Fibroblast of skin of left biceps (primary cell): ENCODE data around the gene CHL1.

Source experiments
- DNase-seq, 2 experiments: peaks; one replicate each; pipeline ENCODE4 v3.0.0-alpha.2; 2013; ENCODE audit warnings: low read depth in 2 of 2

The CHL1 gene

DNA sequence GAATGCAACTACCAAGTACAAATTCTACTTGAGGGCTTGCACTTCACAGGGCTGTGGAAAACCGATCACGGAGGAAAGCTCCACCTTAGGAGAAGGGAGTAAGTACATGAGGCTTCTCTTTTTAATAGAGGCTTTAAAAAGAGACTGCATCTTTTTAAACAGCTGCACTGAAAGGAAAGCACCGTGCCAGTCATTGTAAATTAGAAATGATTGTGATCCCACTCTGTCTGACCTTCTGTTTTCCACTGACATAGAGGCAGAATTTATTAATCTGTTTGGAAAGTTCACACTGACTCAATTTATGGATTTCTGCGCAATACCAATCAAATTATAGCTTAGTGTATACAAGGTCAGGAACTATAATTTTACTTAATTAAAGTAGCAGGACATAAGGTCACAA lies 198.2 kb downstream of the CHL1 start:
- DNase-seq, result no peak

DNA sequence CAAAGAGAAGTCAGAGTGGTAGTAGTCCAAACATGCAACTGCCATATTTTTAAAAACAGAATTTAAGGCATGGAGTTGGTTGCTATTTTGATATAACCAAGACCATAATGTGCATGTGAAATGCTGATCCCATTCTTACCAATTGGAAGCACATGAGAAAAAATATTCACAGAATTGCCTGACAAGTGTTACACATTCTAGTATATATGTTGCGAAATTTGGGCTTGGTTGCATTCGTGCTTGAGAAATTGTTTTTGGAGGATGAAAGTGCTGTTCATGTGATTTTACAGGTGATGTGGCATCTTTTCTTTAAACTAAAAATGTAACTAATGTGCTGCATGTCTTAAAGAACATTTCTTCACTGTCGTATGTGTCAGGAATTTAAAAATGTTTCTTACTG lies 199.7 kb downstream of the CHL1 start:
- DNase-seq, result no peak

DNA sequence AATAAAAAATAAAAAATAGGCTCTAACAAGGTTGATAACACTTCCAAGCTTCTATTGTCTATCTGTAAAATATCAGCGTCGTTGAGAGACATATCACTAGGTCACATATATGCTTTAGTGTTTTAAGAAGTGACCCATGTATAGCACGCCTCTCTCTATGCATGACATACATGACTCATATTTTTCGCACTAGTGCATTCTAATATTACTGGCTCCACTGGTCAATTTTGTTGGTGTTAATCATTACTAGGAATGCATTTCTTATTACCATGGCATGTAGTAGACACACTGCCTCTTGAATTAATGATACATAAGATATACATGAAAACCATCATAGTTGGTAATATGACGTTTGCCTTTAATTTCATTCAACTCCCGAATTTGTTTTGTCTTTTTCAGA lies 203.1 kb downstream of the CHL1 start:
- no peak for DNase-seq

DNA sequence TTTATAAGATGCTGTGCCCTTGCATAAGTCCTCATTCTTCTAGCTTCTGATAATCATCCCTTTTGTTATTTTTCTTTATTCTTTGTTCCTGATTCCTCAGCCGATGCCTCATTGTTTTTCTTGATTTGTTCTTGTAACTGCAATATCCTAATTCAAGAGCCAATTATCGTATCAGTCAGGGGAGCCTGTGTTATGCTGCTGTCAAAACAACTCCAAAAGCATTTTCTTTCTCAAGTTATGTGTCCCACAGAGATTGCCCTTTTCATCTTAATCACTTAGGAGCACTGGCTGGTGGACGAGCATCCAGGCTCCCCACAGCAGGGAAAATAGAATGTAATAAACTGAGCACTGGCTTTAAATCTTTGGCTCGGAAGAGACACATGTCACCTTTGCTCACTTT lies 207.3 kb downstream of the CHL1 start:
- DNase-seq, result no peak

DNA sequence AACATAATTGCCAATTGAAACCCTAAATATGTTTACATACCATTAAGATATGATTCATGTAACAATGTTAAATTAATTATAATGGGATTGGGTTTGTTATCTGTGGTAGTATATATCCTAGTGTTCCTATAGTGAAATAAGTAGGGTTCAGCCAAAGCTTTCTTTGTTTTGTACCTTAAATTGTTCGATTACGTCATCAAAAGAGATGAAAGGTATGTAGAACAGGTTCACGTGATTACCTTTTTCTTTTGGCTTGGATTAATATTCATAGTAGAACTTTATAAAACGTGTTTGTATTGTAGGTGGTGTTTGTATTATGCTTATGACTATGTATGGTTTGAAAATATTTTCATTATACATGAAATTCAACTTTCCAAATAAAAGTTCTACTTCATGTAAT lies 212.4 kb downstream of the CHL1 start:
- DNase-seq, result no peak

DNA sequence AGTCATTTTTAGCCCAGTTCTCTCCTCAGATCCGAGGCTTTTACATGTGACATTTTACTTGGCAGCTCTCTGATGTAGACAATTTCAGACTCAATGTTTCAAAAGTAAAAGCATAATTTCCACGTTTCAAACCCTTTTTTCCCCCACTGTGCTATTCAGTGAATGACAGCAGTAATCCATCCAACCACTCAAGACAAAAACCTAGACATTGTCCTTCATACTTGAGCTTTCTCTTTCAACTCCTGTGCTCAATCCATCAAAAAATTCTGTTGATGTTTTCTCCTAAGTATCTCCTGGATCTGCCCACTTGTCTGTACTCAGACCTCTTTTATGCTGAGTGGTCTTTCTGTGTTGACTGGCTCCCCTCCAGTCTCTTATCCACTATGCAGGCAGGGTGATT lies 214.7 kb downstream of the CHL1 start:
- no peak for DNase-seq

DNA sequence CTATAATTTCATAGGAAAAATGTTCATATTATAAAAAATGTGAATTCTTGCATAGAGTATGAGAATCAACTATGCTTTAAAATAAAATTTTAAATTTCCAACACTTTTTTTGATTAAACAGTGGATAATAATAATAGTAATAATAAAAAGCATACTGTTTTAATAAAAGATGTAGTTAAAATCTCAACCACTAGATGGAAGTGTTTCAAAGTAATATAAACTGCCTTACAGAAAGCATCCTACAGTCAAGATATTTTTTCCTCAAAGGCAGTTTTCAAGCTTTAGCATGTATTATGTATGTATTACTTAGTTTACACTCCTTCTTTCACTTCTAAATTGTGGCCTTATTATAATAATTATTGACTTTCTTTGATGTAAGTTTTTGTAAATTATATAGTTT lies 217.5 kb downstream of the CHL1 start:
- no peak for DNase-seq

DNA sequence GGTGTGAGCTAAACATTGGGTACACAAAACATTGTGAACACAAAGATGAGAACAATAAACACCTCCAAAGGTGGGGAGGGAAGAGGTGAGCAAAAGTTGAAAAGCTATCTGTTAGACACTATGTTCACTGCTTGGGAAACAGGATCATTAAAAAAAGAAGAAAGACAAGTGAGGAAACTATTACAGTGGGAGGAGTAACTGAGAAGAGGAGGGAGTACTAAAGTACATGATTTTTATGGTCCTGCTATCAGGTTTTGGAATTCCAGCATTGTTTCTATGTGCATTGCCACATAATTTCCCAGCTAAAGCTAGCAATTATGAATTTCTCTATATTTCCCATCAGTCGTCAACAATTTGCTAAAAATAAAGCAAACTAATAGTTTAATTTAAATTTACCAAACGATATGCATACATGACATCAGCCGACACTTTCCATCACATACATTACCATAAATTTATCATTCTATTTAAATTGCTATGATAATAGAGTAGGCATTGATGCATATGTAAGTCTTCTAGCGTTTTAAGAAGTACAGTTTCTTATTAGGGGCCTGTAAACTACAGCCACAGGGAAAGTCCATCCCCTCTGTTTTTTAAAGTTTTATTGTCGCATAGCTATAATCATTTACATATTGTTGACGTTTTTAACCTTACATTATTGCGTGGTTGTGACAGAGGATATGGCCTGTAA lies 221.8 kb downstream of the CHL1 start:
- no peak for DNase-seq

DNA sequence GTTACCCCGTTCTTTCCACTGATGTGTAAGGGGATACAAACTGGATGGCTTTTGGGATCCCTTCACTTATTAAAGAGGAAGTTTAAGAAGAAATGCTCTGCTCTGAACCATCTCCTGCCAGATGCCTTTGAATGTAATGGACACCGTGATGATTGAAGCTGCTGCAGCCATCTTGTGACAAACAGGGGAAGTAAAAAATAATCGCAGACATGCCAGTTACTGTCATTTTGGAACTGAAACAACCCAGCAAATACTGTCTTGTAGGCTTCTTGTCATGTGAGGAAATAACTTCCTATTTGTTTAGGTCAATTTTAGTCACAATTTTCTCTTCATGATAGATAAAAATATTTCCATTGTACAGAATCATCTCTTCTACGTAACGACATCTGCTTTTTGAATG lies 224.0 kb downstream of the CHL1 start:
- no peak for DNase-seq

DNA sequence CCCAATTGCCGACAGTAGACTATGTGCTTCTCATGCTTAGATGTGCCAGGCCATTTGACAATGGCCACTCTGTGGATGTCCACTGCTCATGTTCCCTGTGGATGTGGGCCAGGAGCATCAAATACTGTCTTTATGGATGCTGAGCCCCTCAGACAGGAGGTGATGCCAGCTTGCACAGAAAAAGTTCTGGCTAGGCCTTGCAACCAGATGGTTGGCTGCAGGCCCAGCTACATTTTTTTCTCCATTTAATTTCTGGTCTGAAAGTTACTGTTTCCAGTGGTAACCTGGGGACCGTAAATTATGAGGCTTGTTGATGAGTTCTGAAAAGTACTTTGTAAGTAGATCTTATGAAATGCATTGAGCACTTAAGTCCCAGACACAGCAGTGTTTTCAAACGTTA lies 228.5 kb downstream of the CHL1 start:
- no peak for DNase-seq

DNA sequence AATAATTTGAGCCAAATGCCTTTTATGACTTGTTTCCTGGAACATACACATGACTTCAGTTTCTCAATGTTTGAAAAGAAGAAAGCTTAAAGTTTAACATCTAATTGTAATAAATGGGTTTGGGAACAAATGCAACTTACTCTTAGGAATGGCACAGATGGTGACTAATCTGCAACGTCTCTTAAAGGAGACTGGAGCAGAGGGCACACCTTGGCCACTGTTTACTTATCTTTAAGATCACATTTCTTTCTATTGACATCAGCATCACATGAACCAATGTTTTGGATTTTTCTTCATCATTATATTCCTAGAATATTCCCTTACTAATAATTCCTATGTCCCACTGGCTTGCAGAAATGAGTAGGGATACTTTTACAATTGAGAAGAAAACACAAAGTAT lies 229.5 kb downstream of the CHL1 start:
- DNase-seq, result no peak

DNA sequence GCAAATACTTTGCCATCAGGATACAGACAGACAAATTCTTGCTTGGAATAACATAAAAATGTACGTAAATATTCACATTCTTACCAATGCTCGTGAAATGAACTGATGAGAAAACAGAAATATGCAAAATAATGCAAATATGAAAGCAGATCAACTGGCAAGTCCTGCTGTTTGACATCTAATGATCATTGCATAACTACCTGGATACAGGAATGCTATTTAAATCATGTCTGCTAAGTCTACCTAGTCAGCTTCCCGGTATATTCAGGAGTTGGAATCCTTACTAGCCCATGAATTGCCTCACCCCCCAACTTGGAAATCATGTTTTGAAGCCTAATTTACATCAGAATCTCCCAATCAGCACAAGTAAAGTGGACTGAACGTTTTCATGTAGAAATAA lies 230.6 kb downstream of the CHL1 start:
- DNase-seq, result no peak

DNA sequence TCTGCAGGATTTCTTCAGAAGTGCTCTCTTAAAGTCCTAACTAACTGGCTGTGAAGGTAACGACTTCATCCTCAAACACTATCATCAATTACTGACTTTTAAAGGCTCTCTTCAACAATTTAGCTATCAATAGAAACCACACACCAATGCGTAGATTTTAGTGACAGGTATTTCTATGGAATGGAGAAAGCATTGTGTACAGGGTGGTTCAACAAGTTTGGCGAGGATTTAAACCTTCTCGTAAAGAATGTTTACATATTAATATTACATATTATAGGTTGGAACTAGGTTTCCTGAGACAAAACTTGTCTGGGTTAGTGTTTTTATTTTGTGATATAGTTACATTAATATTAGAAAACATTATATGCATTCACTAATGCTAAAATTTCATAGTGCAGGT lies 233.6 kb downstream of the CHL1 start:
- DNase-seq, result no peak

DNA sequence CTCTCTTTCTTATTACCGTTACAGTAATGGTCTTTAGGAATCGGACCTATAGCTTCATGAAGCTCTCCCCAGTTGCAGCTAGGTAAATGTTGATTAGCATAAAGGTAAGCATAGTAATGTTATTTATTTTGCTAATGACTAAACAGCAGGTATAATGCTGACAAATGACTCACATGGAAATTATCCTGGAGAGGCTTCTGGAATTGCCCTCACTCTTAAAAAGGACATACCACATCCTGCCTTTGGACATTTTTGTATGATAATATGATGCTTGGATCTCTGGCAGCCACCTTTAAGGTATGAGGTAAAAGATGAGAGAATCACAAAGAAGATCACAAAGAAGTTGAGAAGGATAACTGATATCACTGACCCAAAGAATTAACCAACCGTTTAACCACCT lies 238.6 kb downstream of the CHL1 start:
- no peak for DNase-seq

DNA sequence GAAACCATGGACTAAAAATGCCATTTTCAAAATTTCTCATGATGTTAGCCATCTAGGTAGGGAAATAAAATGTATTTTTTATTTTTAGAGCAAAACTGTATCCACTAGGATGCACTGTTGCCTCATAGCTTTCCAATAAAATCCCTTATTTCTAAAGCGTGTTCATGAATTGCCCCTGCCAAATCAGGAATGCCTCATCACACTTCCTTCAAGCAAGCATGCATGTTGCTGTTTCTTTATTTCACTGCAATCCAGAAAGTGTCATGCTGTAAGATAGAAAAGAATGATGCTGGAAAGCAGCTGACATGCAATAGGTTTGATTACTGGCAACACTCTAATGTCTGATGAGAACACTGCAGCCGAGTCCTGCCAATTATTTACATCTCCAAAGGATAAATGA lies 239.5 kb downstream of the CHL1 start:
- no peak for DNase-seq

DNA sequence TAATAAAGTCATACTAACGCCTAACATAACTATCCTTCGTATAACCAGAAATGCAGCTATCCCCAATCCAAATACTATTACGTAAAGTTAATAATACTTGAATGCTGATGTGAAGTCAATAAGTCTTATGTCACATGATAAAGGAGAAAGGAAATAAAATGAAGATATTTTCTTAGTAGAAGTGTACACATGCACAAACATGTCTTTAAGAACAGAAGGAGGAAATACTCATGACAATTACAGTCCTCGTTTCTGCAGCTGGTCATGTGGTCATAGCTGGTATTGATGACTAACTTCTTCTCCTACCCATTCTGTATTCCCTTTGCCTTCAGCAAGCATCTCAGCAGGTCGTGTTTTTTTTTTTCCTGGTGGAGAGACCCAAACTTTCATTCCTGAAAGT lies 244.3 kb downstream of the CHL1 start:
- no peak for DNase-seq

DNA sequence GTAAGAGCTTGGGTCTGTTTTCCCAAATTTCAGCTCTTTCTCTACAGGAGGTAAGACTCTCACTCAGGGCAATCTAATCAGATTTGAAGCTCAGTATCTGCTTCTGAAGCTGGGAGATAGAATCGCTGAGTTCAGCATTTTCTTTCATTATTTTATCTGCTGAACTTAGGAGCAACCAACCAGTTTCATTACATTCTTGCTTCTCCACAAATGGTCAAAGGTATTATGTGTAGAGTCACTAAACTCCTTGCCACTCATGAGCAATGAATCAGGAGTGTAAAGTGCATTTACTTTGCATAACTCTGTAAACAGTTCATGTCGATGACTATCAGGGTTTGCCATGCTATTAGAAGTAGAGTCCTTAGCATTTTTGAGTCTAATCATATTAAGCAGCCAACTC lies 249.4 kb downstream of the CHL1 start:
- DNase-seq, result no peak

DNA sequence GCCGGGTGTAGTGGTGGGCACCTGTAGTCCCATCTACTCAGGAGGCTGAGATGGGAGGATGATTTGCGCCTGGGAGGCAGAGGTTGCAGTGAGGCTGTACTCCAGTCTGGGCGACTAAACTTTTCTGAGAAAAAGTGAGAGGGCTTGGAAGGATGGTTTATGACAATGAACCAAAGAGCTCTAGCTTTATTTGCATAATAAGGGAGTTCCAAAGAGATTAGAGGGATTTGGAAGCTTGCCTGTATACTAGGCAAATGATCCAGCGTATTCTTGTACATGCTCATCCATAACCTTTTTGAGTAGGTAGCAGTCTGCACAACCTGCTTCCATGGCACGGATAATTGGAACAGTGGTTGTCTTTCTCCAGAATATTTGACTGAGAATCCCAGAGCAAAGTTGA lies 251.1 kb downstream of the CHL1 start:
- DNase-seq, result no peak

DNA sequence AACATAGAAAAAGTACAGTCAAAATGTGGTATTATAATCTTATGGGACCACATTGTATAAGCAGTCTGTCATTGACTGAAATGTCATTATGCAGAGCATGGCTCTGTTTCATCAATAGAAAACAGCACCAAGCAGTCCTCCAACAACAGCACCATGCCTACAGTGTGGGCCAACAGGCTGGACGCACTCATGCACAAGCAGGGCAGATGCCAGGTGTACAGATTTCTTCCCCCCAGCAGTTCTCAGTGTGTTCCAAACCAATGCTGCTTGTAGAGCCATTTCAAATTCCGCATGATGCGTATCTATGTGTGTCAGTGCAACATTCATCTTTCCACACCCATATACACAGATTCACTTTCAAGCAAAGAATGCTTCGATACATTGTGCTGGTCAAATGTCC lies 253.1 kb downstream of the CHL1 start:
- DNase-seq, result no peak

DNA sequence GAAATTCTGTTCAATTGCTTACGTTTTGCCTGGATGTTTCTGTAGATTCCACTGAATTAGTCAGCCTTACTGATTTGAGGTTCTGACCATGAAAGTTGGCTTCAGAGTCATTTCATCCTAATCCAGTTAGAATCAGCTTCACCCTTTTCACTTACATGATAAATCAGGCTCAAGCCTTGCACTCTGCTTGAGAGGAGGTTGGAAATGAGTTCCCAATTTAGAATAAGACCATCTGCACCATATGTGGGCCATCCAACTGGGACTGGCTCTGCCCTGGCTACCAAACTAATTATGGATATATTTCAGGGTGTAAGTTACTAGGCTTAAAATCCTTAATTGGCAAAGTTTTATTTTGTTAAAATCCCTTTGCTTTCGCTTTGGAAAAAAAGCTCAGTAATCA lies 255.7 kb downstream of the CHL1 start:
- DNase-seq, result no peak

DNA sequence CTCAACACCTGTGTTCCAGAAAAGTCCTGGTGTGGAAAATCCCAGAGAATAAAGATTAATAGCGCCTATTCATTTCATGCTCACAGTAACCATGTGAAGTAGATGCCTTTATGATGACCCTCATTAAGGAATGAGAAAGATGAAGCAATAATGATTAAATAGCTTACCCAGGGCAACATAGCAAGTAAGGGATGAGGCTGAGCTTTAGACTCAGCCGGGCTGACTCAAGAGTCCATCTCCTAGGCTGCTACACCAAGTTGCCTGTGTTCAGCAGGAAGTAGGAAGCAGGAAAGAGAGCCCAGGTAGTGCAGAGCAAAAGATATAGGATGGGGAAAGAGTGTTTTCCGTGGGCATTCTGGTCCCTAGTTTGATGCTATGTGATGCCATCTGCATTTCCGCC lies 256.5 kb downstream of the CHL1 start:
- DNase-seq, result no peak

DNA sequence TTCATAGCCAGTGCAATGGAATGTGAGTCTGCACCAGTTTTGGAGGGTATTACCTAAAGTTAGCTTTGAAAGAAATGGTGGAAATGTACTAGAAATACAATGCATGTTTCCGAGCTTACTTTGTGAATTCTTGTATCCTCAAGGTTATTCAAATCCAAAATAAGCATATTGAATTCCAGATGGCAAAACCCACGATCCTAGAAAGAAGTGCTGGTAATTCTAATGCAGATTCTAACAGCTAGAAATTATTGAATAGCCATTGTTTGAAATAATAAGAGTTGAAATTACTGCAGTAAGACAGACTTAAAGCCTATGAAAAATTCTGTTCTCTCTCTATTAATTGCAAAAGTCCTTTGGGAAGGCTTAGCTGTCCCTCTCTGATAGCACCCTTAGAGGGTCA lies 258.4 kb downstream of the CHL1 start:
- no peak for DNase-seq

DNA sequence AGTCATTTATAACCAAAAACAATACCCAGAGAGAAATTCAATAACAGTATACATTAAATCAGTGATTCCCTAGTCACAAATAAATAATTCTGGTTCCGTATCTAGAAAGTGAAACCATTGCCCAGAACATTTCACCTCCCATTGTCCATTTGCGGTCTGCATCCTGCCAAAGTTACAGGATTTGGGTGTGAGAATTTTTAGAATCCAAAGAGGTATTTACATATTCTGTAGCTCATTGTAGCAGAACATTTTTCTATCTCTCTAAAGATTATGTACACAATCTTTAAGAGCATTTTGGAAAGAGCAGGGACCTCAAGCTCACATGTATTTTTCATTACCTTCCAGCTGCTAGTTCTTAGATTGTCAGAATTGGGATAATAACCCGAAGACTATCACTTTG lies 261.6 kb downstream of the CHL1 start:
- no peak for DNase-seq

DNA sequence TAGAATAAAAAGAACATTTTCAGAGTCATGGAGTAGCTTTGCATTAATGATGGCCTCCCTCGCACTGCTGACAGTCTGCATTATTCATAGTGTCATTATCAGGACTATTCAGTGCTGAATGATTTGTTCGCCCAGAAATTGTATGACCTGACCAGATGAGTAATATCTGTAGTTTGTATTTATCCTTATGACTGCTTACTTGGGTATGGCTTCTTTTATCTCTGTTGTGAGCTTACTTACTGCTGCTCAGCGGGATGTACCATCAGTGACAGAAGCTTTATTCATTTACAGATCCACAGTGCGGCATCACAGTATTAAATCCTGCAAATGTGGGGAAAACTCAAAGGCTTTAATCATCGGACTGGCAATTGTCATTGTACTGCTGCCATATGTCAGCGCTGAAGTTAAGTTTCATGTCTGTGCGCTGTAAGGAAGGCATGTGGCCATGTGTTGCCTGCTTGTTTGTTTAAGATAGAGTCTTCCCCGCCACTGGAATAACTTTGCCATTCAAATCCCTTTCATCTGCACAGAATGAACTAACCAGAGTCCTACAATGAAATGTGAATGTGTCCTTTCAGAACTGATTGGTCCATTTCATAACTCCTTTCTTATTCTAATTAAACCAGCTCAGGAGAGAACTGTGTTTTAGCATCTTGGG lies 262.2 kb downstream of the CHL1 start:
- no peak for DNase-seq
